ENCODE data around the gene METTL13.
A peak's percentile ranks its signal among the peaks of the same experiment; 100 is the strongest.

Gene METTL13, protein sequence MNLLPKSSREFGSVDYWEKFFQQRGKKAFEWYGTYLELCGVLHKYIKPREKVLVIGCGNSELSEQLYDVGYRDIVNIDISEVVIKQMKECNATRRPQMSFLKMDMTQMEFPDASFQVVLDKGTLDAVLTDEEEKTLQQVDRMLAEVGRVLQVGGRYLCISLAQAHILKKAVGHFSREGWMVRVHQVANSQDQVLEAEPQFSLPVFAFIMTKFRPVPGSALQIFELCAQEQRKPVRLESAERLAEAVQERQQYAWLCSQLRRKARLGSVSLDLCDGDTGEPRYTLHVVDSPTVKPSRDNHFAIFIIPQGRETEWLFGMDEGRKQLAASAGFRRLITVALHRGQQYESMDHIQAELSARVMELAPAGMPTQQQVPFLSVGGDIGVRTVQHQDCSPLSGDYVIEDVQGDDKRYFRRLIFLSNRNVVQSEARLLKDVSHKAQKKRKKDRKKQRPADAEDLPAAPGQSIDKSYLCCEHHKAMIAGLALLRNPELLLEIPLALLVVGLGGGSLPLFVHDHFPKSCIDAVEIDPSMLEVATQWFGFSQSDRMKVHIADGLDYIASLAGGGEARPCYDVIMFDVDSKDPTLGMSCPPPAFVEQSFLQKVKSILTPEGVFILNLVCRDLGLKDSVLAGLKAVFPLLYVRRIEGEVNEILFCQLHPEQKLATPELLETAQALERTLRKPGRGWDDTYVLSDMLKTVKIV

DNA sequence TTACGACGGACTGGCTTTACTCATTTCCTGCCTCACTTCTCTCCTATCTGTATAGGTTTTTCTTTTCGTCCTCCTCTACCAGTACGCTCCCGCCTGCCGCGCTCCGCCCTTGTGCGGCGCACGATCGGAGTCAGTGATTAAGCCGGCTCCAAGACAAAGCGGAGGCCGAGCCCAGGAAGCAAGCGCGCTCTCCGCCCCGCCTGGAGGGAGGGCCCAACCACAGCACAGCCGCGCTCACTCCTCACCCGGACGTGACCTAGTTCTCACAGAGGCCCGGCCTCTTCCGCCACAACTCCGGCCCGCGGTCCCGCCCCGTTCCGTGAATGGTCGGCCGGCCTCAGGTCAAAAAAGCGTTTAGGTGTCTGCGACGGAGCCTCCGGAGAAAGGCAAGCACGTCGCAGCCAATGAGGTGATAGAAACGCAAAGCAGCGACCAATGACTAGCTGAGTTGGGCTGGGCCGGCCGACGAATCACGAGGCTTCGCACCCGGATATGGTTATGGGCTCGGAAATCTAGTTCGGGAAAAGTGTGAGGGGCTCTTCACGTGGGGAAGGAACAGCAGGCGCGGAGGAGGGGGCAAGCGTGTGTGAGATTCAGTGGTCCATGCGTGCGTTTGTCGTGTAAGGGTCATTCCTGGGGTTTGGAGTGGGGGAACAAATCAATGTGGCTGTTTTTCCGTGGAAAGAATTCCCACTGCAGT is at the start of gene METTL13:
METTL13 (plus strand) TSS at position 485 of the 700 bp plus-strand sequence. CDS start 308 bp downstream, outside the sequence.
- peak; percentile 100 for DNase-seq

DNA sequence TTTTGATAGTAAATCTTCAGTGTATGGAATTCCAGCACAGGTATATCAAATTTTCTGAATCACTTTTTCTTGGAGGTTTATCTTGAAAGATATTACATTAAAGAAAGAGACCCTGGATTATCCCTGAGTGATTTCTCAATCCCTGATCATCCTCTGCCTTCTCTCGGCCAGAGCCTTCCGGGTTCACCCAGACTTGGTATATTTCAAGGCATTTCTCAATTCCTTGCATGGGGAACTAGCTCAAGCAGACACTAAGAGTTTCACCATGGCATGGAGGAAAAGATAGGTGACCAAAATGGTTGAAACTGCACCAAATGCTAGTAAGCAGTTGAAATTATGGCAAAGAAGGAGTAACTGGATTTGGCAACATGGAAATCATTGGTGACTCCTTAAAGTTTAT is 45.3 kb upstream of the METTL13 start:
- no peak for DNase-seq

DNA sequence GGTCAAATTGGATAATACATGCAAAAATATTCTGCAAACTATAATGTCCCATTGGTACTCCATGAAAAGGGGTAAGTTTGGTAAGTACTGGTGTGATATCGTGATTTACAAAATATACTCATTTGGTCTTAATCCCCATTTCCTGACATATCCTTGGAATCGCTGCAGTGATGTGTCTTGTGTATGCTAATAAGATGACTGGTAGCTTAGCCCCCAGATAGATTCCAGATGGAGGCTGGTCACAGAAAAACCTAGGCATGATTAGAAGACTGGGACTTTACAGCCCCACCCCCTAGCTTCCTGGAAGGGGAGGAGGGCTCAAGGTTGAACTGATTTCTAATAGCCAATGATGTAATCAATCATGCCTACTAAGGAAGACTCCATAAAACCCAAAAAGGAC is 42.5 kb upstream of the METTL13 start:
- no peak for DNase-seq

DNA sequence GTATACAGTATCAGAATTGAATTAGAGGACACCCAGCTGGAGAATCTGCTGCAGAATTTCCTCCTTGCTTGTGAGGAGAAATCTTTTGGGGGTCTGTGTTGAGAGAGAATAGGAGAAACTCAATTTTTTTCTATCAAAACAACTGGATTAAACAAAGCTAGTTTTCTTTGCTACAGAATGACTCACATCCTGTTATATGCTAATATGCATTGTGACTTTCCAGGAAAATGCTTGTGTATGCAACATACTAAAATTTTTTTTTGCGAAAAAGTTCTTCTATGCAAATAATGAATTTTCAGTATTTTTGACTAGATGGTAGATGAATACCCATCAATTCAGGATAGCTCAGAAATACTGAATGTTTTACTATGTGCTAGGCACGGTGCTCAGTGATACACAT is 41.8 kb upstream of the METTL13 start:
- no peak for DNase-seq

DNA sequence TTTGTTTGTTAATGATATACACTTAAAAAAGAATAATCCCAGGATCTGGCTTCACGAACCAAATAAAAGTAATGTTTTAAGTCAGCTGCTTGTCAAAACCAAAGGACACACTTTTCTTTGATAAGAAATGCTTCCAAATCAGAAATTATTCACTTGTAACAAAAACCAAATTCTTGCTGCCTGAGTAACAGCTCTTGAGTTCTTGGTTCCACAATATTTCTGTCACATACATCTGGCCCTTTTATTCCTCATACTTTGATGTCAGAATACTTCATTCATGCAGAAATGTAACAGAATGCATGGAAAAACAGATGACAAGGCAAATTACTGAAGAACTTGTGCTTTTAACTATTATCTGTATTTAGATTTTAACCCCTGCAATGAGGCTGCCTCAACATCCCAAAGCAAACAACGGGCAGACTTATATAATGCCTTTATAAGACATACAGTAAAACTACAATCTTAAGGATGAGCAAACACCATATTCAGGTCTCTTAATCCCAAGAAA is 41.0 kb upstream of the METTL13 start:
- DNase-seq, result no peak

DNA sequence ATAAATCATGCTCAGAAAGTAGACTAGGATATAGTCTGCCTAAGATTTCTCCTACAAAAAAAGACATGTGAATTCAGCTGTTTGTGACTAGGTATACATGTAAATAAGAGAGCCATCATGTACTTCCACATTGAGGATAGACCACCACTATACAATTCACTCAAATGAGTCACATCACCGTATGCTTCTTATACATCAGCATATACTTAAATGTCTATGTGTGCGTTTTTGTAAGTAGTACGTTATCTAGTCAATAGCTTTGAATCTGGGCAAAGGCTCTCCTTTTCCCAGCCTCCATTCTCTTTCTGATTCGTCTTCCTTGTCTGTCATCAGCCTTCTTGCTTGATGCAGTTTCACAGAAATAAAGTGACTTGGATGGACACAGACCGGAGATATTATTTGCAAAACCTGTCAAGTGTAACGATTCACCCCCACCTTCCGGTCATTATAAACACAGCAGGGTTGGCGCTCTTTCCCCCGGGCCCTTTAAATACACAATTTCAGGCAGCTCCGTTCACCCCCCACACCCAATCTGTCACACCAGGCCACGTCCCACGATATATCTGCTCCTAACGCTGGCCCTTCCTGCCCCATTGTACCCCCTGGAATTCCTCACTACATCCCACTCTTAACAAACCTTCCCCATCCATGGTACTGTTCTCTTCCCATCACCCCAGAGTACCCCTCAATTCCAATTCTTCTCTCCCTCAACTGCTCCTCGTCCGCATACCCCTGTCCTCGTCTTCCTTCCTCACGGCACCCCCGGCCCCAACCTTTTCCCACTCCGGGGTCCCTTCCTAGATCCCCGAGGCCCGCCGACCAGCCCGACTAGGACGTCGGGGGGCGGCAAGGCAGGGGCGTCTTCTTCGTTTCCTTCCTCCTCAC is 40.2 kb upstream of the METTL13 start:
- peak; percentile 81 for DNase-seq

DNA sequence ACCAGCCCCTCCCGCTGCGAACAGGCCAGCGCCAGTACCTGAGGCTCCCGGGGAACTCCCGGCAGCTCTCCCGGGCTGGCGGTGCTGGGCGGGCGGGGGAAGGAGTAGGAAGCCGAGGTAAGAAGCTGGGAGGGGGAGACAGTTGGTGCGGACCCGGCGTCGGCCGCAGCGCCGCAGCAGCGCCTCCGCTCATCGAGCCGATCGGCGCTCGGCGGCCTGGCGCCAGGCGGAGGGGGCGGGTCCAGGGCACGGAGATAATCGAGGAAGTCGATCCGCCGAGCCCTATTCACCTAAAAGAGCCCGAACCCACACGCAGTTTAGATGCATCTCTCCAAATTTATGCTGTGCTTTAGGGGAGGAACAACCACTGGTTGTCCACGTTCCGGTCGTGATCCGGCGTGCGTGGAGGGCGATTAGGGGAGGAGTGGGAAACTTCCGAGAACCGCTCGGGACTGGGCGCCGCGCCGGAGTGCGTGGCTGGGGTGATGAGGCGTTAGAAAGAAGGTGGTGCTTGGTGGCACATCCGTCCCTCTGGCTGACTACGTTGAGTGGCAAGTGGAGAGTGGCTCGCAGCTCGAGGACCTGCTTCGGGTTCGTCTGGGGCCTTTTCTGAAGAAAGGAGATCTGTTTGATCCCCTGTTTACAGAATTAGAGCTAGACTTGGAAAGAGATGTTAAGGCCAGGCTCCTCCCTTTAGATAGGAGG is 39.4 kb upstream of the METTL13 start, which contains the start of gene VAMP4:
VAMP4 (minus strand) TSS at position 194 of the 705 bp plus-strand sequence. CDS start 3,651 bp downstream, outside the sequence.
- peak; percentile 94 for DNase-seq

DNA sequence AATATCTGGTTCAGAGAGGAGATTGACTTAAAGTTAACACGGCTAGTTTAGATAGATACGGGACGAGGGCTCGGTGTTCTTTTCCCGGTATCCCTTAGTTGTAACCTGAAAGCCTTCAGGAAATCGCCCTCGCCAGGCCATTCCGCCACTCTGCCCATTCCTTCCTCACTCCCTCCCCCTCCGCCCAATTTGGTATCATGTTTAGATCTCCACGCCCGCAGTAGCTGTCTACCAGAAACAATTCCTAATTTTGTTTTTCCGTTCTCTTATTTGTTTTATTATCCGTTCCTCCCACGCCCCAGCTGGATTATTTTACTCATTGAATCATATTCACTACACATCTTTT is 38.9 kb upstream of the METTL13 start:
- peak; percentile 73 for DNase-seq

DNA sequence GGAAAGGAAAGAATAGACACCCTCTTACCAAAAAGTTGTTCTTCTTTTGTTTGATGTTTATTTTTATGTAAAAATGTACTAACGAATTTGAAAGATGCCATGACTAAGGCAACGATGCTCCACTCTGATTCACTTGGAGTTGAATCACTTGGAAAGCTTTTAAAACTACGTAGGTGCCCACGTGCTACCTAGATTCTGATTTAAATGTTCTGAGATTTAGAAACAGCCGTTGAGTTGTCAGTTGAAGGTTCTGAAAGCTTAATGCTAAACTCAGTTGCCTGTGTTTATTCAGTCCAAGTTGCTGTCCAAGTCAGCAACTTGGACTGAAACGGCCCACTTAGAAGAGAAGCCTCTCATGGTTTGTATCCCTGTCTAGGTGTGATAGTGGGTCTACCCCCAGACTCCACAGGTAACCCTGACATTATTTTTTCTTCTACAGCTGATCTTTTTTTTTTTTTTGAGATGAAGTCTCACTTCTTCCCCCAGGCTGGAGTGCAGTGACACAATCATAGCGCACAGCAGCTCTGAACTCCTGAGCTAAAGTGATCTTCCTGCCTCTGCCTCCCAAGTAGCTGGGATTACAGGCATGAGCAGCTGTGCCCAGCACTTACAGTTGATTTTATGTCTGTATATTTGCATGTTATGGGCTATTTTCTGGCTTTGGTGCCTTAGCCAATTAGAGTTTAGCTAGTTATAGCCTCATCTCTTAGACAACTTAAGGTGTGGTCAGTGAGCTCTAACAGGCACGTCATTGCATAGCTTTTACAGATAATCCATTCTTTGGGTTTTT is 38.2 kb upstream of the METTL13 start:
- no peak for DNase-seq

DNA sequence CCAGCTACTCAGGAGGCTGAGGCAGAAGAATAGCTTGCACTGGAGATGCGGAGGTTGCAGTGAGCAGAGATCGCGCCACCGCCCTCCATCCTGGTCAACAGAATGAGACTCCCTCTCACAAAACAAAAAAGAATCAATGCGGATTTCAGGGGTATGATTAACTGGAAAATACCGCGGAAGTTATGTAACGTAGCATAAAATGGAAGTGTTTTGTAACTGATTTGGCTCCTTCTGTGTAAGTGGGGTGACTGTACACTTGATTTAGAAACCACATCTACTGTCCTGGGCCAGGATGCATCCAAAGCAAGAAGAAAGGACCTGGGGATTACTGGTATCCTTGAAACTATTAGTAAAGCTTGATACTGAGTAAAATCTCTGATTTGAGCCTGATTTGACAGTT is 36.5 kb upstream of the METTL13 start:
- DNase-seq, result no peak

DNA sequence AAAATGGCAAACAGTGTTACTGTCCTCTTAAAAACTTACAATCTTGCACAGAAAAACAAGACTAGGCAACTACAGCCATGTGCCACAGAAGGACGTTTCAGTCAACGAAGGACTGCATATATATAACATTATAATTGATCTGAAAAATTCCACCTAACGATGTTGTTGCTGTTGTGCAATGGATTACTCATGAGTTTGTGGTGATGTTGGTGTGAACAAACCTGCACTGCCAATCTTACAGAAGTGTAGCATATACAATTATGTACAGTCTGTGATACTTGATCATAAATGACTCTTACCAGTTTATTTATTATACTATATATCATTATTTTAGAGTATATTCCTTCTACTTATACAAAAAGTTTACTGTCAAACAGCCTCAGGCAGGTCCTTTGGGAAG is 32.8 kb upstream of the METTL13 start:
- DNase-seq, result no peak

DNA sequence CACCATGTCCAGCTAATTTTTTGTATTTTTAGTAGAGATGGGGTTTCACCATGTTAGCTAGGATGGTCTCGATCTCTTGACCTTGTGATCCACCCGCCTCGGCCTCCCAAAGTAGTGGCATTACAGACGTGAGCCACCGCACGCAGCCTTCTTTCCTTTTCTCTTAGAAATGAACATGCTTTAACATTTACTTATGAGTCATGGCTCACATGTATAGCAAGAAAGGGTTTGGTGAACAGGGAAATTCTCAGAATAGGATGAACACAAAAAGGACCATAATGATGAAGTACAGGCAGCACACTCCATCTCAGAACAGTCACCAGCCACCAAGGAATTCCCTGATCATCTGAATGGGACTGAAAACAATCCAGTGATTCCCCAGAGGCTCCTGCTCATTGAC is 30.2 kb upstream of the METTL13 start:
- DNase-seq, result no peak

DNA sequence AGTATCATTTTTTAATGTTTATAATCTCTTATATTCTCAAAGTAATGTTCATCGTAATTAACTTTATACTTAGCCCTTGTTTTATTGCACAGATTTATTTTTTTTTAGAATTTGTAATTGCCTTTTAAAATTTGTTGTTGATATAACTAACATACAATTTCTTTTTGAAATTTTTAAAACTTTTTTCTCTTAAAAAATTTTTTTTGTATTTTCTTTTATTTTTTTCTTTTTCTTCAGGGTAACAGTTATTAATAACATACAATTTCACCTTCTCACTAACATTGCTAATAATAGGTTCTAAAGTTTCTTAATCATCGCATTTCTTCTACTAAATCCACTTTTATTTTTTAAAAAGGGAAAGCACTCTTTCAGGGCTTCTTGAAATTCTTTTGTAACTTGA is 28.3 kb upstream of the METTL13 start:
- DNase-seq, result no peak

DNA sequence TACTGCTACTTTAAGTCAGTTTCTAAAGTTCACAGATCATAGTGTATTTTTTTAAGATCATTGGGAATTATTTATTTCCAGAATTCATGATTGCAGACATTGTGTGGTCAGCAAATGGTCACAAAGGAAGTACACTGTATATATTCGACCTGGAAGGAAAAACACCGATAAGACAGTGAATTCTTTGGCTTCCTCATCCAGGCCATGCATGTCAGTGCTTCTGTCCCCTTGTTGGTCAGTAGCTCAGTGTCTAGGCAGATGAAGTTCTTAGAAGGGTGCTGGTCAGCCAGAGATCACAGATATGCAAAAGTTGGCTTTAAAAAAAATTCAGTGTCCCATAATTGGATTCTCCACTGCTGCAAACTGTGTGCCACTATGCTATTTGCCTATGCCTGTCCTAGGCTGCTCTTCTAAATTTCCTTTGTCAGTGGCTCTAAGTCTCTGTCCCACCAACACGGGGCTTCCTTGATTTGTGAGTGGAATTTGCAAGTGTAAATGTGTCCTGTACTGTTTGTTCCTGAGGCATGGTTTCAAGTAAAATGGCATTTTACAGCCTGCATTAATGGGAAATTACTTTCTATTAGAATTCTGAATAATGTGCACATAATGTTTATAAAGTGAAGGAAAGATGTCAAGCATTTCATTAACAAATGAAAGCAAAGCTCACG is 27.6 kb upstream of the METTL13 start:
- DNase-seq, result no peak

DNA sequence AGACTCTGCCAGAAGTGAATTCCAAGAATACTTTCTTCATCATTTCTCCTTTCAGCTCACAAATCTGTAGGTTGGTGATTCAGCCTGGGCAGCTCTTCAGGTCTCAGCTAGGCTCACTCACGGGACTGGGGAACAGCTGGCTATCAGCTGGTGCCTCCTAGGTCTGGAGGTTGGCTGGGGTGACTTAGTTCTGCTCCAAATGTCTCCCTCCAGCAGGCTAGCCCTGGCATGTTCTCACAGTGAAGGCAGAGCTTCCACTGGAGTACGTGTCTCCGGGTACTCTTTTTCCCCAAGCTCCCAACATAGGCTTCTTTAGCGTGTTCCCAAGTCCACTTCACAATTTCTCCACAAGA is 27.1 kb upstream of the METTL13 start:
- no peak for DNase-seq

DNA sequence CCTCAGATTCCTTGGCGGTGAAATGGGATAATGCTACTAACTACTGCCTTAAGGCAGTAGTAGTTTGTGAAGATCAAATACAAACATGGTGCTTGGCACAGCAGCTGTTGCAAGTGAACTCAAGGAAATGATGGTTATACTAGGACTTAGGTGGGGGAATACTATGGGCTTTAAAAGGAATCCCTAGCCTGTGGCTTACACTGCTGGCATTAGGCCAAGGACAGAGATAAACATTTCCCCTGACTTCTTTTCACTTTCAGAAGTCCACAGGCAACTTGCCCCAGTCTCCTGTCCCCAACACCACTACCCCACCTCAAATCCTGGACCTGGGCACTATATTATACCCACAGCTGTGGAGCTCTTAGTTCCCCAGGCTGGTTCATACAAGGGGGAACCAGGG is 26.5 kb upstream of the METTL13 start:
- DNase-seq, result no peak

DNA sequence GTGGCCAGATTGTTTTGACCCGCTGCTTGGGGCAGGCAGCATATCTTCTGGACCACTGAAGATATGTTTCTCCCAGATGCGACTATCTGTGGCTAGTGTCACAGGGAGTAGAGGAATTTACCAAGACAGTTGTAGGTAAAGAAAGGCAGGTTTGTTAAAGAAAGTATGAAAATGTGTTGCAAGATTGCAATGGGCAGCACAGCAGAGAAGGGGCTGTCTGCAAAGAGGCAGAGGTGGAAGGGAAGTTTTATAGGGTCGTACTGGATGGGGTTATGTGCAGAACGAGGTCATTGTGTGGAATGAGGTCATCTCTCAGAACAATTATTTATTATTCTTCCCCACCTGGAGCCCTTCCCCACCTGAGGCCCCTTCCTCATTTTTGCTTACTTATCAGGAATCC is 24.6 kb upstream of the METTL13 start:
- no peak for DNase-seq

DNA sequence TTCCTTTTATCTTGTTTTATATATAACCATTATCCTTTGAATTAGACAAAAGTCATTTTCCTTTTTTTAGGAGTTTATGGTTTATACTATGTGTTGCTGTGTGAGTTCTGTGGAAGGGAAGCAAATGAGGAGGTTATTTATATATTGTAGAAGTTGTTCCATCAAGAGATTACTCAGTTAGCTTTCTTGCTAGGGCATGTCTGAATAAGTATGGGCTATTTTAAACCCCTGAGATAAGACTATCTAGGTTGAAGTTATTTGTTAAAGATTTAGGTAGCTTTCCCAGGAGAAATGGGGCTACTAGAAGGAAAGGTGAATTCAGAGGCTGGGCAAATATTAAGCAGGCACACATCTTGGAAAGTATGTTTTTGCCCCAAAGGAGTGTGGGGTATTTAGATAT is 23.4 kb upstream of the METTL13 start:
- no peak for DNase-seq

DNA sequence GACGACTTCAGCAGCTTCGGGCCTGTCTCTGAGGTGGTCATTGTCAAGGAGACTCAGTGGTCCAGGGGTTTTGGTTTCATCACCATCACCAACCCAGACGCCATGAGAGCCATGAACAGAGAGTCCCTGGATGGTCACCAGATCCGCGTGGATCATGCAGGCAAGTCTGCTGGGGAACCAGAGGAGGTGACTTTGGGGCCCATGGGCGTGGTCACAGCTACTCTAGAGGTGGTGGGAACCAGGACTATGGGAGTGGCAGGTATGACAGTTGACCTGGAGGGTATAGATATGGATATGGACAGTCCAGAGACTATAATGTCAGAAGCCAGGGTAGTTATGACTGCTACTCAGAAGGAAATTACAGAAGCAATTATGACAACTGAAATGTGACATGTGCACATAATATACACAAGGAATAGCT is 19.3 kb upstream of the METTL13 start:
- no peak for DNase-seq

DNA sequence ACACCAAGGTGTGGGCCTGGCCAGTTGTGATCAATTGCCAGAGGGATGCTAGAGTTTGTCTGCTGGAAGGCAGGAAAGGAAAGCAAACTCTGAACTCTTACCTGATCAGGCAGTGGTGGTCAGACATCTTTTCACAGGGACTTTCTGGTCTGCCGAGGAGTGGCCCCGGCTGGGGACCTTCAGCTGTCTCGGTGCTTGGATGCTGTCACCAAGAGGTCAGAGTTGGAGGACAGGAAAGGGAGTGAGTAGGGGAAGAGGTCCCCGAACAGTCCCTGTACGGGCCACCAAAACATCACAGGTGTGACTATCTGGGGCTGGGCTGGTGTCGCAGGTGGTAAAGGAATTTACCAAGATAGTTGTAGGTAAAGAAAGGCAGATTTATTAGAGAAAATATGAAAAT is 17.7 kb upstream of the METTL13 start:
- DNase-seq, result no peak

DNA sequence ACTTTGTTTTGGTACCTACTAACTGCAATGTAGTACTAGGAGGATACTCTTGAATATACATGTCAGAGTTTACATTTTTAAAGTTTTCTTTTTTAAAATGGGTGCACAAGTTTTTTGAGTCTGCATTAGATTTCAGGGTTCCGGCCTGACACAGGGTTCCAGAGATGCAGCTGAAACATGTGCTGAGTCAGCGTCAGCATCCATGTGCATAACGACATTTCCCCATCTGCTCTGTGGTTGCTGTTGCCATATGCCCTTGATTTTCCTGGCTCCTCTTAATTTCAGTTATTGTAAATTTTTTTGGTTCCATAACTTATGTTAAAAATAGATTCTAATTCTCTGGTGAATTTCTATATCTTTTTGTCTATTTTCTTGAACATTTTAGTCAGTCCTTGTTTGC is 12.3 kb upstream of the METTL13 start:
- no peak for DNase-seq

Measured in NCI-H69 (cell line).